ENCODE measurements around the gene NDUFAF7. TPM values are rescaled to one million over a fixed set of nuclear protein-coding genes. Genes with fewer than 3 reads are reported as not detected.
"Not testable (repeated sequence)": the region's sequence is repeated elsewhere in the genome, so short reads cannot be mapped to it uniquely, and the experiment has no call there.

Gene NDUFAF7
- total RNA-seq, 1 donor from 2014 or later: 20.7 TPM

DNA sequence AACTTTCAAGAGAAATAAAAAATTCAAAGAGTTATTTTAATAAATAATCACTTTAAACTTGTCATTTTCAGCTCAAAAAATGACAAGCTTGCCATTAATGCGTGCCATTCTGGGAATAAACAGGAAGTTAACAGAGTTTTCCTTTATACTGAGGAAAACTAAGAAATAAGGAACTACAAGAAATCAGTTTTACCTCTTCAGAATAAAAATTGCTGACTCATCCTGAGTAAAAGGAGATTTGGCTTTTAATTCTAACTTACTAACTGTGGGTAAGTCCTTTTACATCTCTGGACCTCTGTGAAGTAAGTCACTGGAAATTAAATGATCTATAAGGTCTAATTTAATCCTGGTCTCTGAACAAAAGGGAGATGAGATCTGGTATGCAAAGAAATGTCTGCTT, 16.2 kb upstream of the NDUFAF7 start:
- DNase-seq: no peak

DNA sequence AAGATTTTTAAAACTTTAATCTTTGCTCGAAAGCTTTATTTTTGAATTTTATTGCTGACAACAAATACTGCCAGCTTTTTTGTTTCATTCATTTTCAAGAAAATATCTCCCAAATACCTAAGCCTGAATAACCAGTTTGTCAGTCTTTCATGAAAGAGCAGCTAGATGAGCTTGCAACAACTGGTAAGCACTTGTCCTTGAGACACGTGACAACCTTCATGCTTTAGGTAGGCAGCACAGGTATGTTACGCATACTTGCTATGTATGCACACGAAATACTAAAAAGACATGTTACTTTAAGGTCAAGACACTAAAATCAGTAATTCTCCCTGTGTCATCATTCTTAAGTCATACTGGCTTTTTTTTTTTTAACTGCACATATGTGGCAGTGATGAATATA, 12.4 kb upstream of the NDUFAF7 start:
- peak; percentile 65 for DNase-seq

DNA sequence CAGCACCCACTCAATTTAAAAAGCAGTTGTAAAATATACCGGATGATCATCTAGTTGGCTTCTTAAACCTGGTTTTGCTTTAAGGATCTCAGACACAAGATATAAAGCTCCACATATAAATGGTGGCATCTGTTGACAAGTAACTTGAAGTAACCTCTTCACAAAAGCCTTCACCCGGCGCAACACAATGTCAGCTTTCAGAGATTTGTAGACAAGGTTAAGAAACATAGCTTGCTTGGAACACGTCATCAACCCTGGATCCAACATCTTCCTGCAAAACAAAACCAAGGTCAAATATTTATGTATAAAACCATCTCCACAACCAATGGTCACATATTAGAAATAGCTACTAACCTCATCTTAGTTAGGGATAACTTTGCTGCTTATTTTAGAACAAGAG, 8.3 kb upstream of the NDUFAF7 start:
- no peak for DNase-seq

DNA sequence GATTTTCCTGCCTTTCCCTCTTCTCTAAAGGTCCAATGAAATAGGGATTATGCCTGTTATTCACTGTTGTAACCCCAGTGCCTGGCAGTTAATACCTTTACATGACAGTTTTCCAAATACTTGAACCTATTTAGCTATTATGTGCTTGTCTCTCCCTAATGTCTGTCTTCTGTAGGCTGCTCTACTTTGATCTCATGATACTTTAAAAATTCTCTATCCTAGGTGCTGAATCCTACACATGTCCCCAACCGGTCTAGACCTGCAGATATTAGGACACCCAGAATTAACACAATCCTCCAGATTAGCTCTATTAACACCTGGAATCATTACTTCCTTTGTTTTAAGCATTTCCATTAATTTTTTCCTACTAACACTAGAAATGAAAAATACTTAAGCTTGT, 7.4 kb upstream of the NDUFAF7 start:
- DNase-seq: no peak

DNA sequence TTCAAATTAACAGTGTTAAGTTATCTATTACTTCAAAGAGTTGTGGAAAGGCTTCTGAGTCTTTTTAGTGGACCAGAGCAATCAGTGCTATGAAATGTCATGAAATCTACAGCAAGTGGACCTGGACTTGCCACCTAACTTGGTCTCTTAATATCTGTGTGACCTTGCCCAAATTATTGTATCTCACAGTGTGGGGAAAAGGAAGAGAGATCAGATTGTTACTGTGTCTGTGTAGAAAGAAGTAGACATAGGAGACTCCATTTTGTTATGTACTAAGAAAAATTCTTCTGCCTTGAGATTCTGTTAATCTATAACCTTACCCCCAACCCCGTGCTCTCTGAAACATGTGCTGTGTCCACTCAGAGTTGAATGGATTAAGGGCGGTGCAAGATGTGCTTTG, 6.3 kb upstream of the NDUFAF7 start:
- DNase-seq: not testable (repeated sequence)

DNA sequence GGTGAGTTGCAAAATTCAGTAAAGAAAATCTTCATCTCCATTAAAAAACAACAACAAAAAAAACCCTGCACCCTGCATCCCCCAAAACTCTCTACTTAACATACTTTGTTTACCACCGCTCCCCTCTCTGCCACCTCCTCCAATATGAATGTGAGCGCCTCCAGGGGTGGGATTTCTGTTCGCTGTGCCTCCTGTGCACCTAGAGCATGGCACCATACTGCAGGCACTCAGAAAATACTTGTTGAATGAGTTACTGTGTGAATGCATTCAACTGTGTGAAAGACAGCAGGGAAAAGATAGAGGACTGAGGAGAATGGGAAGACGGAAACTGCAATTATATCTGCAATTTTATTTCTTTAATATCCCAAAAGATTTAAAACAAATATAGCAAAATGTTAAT, 4.6 kb upstream of the NDUFAF7 start:
- DNase-seq: no peak

DNA sequence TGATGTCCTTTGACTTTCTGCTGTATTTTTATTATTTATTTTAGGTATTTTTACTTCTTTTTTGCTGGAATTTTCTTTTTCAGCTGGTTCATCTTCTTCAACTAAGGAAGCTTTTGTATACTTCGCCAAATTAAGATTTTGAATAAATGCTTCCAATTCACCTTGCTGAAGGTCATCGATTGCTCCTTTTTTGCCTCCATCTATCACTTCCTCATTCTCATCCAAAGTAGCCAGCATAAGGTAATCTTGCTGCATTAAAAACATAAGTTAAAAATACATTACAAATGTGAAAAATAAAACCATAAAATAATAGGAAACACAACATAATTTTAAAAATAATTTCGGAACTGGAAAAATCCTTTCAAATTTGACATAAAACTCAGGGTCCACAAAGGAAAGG, 2.7 kb upstream of the NDUFAF7 start:
- DNase-seq: no peak

DNA sequence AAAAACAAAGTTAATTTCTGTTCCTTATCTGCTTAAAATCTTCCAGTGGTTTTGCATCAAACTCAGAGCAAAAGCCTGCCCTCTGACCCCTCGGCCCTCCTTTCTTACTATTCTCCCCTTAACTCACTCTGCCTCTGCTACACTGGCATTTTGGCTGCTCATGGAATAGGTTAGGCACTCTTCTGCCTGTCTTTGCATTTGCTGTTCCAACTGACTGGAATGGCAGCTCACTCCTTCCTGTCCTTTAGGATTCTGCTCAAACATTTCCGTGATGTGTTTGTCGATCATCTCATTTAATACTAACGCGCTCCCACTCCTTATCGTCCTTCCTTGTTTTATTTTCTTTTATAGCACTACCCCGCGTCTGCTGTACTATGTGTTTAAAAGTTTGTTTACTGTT, 877 bp upstream of the NDUFAF7 start:
- DNase-seq: no peak

DNA sequence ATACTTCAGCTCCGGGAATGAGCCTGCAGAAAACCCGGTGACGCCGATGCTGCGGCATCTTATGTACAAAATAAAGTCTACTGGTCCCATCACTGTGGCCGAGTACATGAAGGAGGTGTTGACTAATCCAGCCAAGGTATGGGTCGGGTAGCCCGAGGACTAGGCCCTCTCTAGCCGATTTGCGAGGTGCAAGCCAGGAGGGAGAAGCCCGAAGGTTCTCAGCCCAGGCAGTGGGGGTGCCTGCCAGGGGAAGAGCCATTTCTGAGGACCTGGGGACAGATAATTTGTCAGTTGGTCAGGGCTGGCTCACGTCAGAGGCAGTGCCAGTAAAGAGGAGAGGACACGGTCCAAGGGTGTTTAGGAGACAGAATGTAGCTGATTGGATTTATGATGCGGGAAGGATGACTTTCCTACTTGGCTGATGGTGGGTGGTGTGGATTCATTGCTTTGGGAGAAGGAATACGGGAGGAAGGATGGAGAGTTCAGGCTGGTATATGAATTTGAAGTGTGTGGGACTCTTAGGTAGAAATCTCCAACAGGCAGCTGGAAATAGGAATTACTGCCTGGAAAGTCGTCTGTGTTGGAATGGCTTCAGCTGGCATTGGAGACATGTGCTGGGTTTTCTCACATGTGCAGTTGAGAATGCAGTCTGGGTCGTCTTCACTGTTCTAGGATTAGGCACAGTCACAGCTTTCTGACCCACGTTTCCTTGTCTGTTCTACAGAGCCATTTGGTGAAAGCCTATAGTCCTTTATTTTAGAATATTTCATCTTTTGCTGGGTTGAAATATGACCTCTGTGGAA, 874 bp downstream of the NDUFAF7 start:
- peak; percentile 25 for DNase-seq

DNA sequence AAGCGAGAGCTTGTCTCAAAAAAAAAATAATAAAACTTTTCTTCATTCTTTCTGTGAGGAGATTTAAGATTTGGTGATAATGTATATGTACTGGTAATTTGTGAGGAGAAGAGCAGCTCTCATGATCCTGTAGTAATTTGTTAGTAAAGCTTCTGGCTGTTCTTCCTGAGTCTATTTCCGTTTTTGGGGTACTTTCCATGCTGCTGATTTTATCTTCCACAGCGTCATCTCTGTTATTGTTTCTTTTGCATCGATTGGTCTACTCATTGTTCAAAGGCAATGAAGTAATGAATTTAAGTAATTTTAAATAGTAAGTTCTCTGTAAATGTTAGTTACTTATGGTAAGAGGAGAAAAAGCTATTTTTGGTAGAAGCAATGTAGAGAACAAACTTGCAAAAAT, 12.0 kb downstream of the NDUFAF7 start:
- no peak for DNase-seq

DNA sequence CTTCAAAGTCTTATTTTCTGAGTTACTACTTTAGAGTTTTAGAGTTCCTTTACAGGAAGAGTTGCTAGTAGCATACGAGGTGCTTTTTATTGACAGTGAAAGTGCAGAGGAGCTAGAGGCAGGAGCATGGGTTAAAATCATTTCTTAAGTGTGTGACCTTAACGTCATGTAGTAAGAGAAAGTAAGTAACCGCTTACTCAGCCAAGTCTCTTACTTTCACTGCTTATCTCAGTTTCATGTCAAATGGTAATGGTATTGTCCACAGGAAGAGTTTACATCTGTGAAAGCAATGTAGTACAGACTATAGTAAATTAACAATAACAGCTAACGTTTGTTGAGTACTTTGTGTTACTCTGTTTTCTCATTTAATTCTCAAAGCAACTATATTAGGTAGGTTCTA, 12.6 kb downstream of the NDUFAF7 start:
- DNase-seq: no peak

DNA sequence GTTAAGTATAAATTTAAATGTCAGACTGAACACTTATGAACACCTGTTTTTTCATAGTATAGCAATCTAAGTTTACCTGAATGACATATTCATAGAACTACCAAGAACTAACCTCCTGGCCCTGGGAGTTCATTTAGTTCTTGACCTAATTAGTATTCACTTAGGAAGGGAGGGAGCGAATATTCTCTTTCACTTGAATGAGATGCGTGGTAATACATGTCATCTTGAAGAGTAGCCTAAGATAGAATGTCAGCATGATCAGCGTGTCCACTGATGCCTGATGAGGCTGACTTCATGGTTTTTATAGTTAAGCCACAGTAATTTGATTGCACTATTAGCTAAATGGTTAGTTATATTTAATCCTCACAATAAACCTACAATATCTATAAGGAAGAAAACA, 13.3 kb downstream of the NDUFAF7 start:
- no peak for DNase-seq

DNA sequence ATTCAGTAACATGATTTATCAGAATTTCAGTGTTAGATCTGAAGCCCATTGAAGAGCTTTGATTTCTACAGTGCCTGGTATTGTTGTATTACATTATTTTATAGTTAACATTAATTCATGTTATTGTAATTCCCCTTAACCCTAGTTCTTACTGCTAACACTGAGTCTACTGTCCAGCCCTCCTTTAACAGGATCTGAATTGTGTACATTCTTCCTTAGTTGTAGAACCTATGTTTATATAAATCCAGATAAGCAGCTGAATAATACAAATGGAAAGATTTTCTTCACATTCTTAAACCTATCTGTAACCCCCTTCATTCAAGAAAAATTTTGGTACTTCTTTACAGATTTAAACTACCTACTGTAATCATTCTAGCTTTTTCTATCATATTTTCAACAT, 14.7 kb downstream of the NDUFAF7 start:
- no peak for DNase-seq

DNA sequence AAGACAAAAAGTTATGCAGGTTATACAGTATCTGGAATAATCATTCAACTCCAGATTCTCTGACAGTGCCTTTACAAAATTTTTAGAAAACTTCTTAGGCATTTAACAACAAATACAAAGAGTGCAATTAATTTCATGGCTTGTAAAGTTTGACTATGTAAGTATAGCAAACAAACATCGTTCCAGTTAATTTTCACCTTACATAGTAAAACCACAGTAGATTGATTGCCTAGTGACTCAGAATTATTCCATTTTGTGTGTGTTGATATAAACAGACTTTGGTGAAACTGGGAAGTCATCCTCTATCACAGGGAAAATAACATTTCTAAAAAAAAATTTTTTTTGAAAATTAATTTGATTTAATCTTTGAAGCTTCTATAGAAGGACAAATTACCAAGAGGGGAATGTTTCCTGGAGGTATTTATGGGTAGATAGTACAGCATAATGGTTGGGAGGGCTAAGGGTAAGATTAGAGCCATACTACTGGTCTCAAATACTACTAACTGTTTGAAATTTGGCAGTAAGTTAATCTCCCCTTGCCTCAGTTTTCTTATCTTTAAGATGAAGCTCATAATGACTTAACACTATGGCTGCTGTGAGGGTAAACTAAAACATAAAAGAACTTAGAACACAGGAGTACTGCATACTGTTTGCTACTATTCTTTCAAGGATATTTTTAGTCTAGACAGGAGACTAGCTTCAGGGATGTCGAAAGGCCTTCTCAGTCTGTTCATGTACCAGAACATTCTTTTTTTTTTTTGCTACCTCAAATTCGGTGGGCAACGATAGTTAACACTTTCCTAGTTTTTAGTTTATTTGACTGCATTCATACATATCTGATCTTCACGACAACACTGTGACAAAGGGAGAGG, 19.6 kb downstream of the NDUFAF7 start:
- DNase-seq: no peak

DNA sequence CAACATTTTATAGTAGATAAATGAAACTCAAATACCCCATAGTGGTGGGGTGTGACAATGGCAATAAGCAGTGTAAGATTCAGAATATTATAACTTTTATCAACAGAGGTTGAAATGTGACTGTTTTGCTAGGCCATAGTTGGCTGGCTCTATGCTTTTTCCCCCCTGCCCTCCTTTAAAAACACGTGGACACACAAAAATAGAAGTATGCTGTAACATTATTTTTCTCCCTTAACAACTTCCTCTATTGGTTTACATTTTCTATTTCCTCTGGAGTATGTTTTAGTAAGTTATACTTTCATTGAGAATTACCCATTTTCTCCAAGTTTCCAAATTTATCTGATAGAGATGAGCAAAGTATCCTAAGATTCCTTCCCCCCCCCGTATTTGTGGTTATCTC, 31.1 kb downstream of the NDUFAF7 start:
- no peak for DNase-seq

DNA sequence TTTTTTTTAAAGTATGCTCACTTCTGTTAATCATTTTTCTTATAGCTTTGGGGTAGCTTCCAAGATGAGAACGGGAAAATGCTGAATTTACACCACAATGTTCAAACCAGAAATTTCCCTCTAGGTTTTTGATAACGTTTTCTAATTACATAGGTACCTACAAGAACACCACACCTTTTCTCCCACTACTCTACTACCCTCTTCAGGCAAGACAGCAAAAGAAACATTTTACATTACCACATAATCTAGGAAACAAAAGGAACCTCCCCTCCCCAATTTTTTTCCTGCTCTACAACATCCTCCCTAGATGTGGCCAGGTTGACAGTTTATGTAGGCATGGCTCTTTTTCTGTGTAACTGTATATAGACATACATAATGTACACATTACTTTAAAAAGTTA, 32.4 kb downstream of the NDUFAF7 start:
- no peak for DNase-seq

DNA sequence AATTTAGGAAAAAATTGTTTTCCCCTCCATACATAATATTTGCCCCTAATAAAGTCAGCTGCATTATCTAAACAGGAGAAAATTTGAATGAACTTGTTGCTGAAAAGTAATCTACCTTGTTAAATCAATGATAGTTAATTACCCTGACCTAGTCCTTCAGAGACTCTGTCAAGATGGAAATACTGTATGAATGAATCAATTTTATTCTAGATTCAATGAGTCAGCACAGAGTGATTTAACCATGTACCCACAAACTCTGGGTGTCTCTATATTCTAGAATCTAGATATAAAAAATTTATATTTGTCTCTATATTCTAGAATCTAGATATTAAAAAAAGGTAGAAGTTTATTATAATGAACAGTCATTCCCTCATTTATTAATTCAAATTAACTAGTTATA, 36.2 kb downstream of the NDUFAF7 start:
- no peak for DNase-seq

DNA sequence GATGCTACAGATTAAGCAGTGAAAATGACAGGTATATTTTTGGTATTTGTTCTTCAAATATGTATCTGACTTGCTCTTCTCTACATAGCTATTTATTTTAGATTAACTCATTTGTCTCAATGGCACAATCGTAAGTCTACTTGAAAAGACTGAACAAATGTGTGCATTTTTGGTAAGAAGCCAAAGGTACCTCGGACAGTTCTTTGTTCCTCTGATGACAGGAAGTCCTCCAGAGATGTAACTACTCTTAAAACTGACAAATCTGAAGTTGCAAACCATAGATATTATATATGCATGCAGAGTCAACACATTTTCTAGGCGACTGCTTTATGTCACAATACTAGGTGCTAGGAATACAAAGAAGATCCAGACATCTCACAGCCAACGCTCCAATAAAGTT, 36.7 kb downstream of the NDUFAF7 start:
- DNase-seq: no peak

DNA sequence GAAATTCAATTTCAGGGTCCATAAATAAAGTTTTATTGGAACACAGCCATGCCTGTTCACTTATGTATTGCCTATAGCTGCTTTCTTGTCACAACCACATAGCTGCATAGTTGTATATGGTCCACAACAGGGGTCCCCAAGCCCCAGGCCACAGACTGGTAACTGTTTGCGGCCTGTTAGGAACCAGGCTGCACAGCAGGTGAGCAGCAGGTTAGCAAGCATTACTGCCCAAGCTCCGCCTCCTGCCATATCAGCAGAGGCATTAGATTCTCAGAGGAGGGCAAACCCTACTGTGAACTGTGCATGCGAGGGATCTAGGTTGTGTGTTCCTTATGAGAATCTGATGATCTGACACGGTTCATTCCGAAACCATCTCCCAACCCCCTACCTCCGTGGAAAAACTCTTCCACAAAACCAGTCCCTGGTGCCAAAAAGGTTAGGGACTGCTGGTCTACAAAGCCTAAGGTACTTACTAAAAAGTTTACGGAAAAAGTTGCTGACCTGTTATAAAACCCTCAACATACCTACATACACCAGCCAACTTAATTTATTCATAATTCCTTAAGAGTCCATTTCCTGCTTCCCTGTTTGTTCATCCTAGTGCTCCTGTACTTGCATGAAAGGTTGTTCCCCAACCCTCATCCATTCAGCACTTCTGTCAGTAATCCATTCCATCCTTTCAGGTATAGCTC, 40.1 kb downstream of the NDUFAF7 start:
- no peak for DNase-seq

DNA sequence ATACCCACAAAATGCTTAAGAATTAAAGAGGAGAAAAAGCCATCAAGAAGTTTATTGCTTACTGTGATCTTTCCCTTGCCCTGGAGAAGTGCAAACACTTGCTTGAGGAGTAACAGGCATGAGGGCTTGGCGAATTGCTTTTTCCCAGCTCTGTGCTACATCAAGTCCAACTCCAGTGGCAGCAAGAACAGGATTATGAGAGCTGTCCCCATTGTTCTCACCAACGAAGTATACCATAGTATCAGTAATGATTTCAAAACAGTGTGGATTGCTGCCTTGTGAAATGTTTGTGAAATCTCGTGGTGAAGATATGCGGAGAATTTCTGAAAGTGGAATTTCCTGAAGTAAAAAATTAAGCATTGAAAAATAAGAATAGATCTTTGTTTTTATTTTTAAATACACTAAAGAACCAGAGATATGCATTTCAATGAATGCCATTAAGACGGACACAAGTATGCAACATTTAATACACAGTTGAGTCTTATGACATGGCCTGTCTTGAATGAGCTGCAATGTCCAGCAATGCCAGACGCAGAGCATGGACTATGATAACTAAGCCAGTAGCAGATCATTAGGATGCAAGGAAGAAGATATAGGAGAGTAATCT, 43.0 kb downstream of the NDUFAF7 start:
- no peak for DNase-seq

DNA sequence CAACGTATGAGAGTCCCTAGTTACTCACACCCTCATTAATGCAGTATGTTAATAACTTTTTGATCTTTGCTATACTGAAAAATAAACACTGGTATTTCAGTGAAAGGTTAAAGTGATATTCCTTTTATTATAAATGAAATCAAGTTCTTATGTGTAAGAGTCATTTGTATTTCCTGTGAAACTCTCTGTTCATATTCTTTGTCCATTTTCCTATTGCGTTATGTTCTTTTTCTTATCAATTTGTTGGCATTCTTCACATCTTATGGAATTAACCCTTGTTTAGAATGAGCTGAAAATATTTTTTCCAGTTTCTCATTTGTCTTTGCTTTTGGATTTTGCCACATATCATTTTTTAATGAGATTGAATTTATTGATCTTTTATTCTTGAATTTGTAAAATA, 44.8 kb downstream of the NDUFAF7 start:
- no peak for DNase-seq

DNA sequence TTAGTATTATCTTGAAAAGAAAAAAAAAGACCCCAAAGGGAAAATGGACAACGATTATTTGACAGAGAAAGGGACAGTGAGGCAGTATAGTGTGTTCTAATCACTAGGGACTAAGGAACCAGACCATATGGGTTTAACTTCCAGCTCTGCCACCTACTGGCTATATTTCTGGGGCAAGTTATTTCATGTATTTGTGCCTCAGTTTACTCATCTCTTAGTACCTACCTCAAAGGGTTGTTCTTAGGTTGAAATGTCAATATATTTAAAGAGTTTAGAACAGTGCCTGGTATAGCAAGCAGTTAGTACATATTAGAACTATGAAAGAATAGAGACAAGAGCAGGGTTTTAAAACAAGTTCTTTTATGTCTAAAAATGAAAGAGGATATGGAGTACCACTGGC, 50.5 kb downstream of the NDUFAF7 start:
- no peak for DNase-seq

DNA sequence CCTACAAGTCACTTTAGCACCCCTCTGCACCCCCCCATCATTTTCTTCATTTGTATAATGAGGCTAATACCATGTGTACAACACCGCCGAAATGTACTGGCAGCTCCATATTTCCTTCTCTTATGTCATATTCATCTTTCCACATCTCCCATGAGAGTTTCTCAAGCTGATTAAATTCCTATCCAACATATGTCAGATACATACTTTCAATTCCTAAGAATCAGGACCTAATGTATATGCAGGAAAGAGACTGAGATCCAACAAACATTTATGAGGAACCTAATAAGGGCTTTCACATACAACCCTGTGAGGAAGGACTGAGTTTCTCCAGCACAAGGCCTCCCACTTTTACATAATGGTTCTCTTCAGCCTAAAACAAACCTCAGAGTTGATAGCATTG, 51.3 kb downstream of the NDUFAF7 start:
- no peak for DNase-seq
